Left forelimb (tissue), 1 donor: ENCODE results near the gene NR1D2.

Experiments used
- DNase-seq: peaks from one replicate; pipeline ENCODE4 v3.0.0-alpha.2; 2018; ENCODE audit warnings: low spot score

NR1D2 gene

GRCh38 chr3:23931597-23931996 lies 13.5 kb upstream of the NR1D2 start:
- DNase-seq: no peak

- no peak for DNase-seq
Measured at GRCh38 chr3:23932571-23932970, 12.5 kb upstream of the NR1D2 start.

GRCh38 chr3:23934253-23934652 lies 10.8 kb upstream of the NR1D2 start:
- DNase-seq: no peak

GRCh38 chr3:23937296-23937695 lies 7.8 kb upstream of the NR1D2 start:
- DNase-seq: no peak

- DNase-seq: no peak
Measured at GRCh38 chr3:23938688-23939087, 6.4 kb upstream of the NR1D2 start.

GRCh38 chr3:23940775-23941174 lies 4.3 kb upstream of the NR1D2 start:
- DNase-seq: no peak

GRCh38 chr3:23941440-23941839 lies 3.6 kb upstream of the NR1D2 start:
- no peak for DNase-seq

GRCh38 chr3:23942546-23942945 lies 2.5 kb upstream of the NR1D2 start:
- no peak for DNase-seq

GRCh38 chr3:23944007-23944783 lies 891 bp upstream of the NR1D2 start:
- DNase-seq: no peak

- no peak for DNase-seq
Measured at GRCh38 chr3:23945663-23945912, 502 bp downstream of the NR1D2 start.

GRCh38 chr3:23945913-23946687 lies 1.0 kb downstream of the NR1D2 start:
- peak; percentile 98 for DNase-seq

- DNase-seq: no peak
Measured at GRCh38 chr3:23948761-23949160, 3.7 kb downstream of the NR1D2 start.

GRCh38 chr3:23949784-23950183 lies 4.7 kb downstream of the NR1D2 start:
- DNase-seq: no peak

GRCh38 chr3:23950293-23950692 lies 5.2 kb downstream of the NR1D2 start:
- no peak for DNase-seq

- no peak for DNase-seq
Measured at GRCh38 chr3:23952646-23953045, 7.6 kb downstream of the NR1D2 start.

GRCh38 chr3:23953523-23953922 lies 8.4 kb downstream of the NR1D2 start:
- no peak for DNase-seq

- no peak for DNase-seq
Measured at GRCh38 chr3:23954144-23954543, 9.1 kb downstream of the NR1D2 start.

- no peak for DNase-seq
Measured at GRCh38 chr3:23956701-23957100, 11.6 kb downstream of the NR1D2 start.

- DNase-seq: no peak
Measured at GRCh38 chr3:23959135-23959900, 14.2 kb downstream of the NR1D2 start.

- no peak for DNase-seq
Measured at GRCh38 chr3:23960649-23961048, 15.6 kb downstream of the NR1D2 start.

GRCh38 chr3:23961066-23961465 lies 16.0 kb downstream of the NR1D2 start:
- DNase-seq: no peak

- DNase-seq: no peak
Measured at GRCh38 chr3:23961913-23962312, 16.8 kb downstream of the NR1D2 start.
